Islet of Langerhans (tissue), 1 donor: Measurements from ENCODE around the gene TNRC18.
"Not testable (repeated sequence)": the region's sequence is repeated elsewhere in the genome, so short reads cannot be mapped to it uniquely, and the experiment has no call there.

Source experiments
- FAIRE-seq: peaks from one replicate; lab custom pipeline; 2011; peaks lifted over from hg19 to GRCh38; lab: Jason Lieb, UNC

The TNRC18 gene

GRCh38 chr7:5375925-5376324 lies 47.7 kb downstream of the TNRC18 start:
- no peak for FAIRE-seq

DNA sequence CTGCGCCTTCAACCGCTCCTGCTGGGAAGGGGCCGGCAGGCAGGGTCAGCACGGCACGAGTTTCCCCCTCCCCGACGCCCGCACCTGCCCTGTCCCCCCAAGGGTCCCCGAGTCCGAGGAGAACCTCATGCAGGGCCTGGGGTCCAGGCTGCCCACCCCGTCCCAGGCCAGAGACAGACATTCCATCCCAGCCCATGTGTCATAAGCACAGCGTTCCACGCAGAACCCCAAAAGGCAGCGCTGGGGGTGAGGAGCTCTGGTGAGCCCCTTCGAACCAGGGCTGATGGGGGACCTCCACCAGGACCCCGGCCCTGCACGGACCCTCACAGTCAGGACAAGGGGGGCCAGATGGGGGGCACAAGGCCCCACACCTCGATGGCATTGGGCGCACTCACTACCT lies 49.2 kb downstream of the TNRC18 start:
- no peak for FAIRE-seq

DNA sequence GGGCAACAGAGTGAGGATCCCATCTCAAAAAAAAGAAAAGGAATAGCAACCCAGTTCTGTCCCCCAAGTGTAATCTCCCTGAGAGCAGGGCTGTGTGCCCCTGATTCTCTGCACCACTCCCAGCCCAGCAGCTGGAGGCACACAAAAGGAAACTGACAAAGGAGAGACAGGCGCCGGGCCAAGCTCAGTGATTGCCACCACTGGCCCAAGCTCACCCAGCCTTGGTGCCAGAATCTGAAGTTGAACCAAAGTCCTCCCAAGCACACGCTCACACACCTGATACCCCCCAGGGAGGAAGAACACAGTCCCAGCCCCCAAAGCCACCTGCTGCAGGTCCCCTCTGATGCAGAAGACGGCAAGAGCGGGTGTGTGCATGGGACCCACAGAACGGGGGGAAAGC lies 50.3 kb downstream of the TNRC18 start:
- FAIRE-seq: no peak

GRCh38 chr7:5370454-5371353 lies 52.9 kb downstream of the TNRC18 start:
- no peak for FAIRE-seq

- FAIRE-seq: no peak
These were observed 56.0 kb downstream of the TNRC18 start for GRCh38 chr7:5367661-5368060.

DNA sequence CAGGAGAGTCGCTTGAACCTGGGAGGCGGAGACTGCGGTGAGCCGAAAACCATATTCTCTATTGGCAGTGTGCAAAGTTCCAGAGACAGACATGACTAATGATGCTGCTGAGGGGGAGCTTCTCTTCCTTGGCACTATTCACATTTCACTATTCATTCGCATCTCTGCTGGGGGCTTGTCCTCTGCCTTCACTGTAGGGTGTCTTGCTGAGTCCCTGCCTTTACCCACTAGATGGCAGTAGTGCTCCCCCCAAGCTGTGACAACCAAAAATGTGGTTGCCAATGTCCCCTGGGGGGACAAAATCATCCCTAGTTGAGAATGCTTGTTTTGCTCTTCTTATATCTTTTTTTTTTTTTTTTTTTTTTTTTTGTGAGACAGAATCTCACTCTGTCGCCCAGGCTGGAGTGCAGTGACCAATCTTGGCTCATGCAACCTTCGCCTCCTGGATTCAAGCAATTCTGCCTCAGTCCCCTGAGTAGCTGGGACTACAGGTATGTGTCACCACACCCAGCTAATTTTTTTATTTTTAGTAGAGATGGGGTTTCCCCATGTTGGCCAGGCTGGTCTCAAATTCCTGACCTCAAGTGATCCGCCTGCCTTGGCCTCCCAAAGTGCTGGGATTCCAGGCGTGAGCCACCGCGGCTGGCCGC lies 57.5 kb downstream of the TNRC18 start:
- FAIRE-seq: peak; percentile 61

DNA sequence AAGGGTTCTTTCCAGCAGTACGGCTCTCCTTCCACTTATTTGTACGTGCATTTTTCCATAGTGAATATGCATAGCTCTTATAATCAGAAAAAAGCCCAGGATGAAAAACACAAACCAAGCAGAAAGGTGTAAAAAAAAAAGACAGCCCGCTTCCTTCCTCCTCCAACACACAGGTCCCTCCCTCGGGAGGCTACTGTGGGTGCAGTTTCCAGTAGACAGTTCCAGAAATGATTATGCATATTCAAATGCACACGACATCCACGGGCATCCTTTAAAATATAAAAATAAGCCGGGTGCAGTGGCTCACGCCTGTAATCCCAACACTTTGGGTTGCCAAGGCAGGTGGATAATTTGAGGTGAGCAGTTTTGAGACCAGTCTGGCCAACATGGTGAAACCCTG lies 59.9 kb downstream of the TNRC18 start:
- no peak for FAIRE-seq

DNA sequence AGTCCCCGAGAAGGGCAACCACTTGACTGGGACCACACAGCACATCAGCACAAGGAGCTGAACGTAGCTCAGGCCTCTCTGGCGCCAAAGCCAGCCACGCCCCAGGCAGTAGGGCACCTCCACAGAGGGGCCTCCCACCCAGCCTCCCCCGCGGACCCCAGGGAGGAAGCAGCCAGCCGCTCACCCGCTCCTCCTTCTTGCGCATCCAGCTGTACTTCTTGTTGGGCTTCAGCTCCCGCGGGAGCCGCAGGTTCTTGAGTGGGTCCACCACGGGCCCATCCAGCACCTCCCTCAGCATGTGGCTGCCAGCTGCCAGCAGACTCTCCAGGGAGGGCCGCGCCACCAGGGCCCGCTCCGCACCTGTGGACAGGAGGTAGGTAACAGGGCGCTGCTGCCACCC lies 61.2 kb downstream of the TNRC18 start:
- no peak for FAIRE-seq

DNA sequence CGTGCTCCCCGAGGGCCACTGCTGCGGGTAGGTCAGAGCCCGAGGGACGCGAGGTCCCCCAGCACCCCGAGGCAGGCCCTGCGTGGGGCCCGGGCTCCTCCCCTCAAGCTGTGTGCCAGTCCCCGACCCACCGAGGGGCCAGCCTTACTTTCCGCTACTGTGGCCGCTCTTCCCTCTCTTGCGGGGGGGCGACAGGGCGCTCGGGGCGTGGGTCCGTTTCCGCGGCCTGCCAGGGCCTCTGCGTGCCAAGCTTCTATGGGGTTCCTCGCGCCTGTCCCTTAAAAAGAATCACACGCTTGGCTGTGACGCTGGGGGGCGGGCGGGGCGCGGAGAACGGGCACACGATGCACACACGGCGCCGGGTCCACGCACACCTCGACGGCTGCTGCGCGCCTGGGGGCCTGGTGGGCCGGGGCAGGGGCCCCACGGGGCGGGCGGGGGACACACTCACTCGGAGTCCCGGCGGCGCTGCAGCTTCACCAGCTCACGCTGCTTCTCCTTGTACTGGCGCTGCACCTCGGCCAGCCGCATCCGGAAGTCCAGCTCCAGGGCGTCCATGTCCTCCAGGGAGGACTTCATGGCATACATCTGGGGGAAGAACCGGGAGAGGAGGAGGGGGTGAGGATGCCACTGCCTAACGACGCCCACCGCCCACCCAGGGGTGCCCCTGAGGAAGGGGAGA lies 62.0 kb downstream of the TNRC18 start:
- FAIRE-seq: no peak

GRCh38 chr7:5360971-5361370 lies 62.7 kb downstream of the TNRC18 start:
- FAIRE-seq: no peak

GRCh38 chr7:5360451-5360850 lies 63.2 kb downstream of the TNRC18 start:
- no peak for FAIRE-seq

DNA sequence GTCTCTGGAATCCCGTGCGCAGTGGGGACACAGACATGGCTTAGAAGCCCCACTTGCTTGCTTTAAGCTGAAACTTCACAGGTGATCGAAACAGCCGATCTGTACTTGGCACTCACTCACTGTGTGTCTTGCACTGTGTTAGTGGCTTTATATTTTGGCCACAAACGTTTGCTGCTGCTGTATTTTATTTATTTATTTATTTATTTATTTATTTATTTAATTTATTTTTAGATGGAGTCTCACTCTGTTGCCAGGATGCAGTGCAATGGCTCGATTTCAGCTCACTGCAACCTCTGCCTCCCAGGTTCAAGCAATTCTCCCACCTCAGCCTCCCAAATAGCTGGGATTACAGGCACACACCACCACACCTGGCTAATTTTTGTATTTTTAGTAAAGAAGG lies 63.6 kb downstream of the TNRC18 start:
- not testable (repeated sequence) for FAIRE-seq

DNA sequence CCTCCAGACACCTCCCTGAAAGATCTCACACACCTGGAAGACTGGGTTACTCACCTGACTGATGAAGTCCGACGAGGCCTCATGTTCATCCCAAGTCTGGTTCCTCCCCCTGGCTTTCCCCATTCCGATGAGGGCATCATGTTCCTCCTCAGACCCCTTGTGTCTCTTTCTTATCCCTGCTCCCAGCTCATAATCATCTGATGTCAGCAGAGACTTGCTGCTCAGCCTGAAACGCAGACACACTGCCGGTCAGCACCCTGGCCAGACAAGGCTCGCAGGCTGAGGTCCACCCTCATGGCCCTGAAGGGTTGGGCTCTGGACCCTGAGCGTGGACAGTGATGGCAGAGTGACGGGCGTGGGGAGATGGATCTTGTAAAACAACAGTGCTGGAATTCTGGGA lies 64.3 kb downstream of the TNRC18 start:
- FAIRE-seq: no peak

- FAIRE-seq: no peak
These were observed 65.7 kb downstream of the TNRC18 start for GRCh38 chr7:5357951-5358350.

GRCh38 chr7:5356751-5357119 lies 66.9 kb downstream of the TNRC18 start:
- FAIRE-seq: no peak

- peak; percentile 43 for FAIRE-seq
These were observed 69.0 kb downstream of the TNRC18 start for GRCh38 chr7:5354460-5355232.

DNA sequence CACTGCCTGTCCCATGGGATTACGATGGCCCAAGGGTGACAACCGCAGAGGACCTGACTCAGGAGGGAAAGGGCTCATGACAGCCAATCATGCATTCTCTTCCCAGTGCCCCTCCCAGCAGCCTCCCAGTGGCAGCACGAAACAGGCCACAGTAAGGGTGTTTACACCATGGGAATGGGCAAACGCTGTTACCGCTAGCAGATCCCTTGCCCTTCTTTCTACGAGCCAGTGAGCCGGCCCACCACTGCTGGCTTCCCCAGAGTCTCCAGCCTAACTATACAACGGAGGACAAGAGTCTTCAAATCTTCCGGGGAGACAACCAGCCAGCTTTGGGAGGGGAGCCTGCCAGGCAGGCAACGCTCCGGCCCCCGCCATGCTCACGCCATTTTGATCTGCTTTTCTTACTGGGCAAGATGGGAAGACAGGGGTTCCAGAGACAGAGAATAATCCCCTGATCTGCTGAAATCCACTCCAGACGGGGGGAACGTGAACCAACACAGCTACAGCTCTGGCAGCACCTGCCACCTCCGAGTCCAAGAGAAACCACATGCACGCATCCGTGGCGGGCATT lies 71.1 kb downstream of the TNRC18 start:
- no peak for FAIRE-seq

DNA sequence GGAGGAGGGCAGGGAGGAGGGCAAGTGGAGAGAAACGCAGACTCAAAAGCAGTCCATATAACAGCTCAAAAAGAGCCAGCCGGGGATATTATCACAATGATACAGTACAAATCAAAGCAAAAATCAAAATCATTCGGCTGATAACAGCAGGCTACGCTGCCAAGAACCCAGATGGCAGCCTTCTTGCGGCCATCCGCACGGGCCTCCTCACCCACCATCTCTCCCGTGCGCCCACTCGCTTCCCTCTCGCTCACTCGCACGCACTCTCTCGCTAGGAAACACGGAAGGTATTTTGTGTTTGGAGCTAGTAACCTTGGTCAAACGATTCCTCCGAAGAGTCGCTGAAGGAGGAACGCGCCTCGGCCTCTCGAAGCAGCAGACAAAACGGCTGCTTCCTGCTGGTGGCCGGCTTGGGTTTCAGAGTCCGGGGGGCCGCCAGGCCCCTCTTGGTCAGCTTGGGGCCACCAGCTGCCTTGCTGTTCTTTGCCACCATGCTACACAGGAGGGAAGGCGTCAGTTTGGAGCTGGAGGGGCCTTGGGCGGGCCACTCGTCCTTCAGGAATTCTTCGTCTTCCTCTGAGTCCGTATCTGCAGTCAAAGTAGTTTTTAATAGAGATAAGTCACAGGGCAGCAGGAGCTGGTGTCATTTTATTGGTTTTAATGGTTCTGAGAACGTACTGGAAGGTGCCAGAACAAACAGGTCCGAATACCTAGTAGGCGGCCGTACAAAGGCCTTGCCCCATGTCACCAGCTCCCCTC lies 71.9 kb downstream of the TNRC18 start:
- FAIRE-seq: no peak

GRCh38 chr7:5350600-5351385 lies 72.8 kb downstream of the TNRC18 start:
- FAIRE-seq: no peak

DNA sequence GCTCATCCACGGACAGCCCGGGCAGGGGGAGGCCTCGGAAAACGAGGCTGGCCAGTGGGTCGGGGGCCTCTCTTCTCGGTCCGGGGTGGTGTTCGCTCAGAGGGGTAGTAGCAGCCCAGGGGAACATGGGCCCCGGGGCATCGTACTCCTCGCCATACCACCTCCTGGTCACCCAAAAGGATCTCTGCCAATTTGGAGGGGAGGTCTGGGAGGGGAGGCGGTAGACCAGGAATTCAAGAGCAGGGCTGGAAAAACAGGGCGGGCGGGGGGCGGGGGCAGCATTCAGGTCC lies 73.5 kb downstream of the TNRC18 start:
- no peak for FAIRE-seq
